ENCODE results near the gene CCDC183.
"Not testable (repeated sequence)": the region's sequence is repeated elsewhere in the genome, so short reads cannot be mapped to it uniquely, and the experiment has no call there.

The CCDC183 gene

GRCh38 chr9:136803009-136803550 is 6.9 kb downstream of the CCDC183 start:
- DNase-seq: not testable (repeated sequence)

- no peak for DNase-seq
Observed at GRCh38 chr9:136803551-136804508, 7.7 kb downstream of the CCDC183 start.

DNA sequence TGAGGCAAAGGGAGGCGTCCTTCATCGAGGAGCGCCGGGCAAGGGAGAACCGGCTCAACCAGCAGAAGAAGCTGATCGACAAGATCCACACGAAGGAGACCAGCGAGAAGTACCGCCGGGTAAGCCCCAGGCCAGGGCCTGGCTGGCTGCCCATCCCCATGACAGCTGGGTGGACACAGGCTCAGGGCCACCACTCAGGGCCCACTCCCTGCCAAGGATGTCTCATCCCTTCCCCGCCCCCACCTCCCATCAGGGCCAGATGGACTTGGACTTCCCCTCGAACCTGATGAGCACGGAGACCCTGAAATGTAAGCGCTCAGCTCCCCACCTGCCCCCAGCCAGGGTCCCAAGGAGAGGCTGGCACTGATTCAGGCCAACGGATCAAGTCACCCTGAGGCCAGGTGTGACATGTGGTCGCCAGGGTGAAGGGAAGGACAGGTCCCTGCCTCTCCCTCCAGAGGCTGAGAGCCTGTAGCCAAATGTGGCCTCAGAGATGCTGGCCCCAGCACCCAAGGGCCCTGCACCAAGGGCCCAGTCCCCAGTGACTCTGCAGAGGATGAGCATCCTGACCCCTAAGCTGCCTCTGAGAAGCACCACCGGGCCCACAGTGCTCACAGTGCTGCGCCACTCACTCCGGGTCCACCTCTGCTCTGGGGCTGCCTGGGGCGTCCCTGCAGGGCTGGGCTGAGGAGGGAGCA is 8.5 kb downstream of the CCDC183 start:
- no peak for DNase-seq

- no peak for DNase-seq
Observed at GRCh38 chr9:136805207-136805740, 9.1 kb downstream of the CCDC183 start.

DNA sequence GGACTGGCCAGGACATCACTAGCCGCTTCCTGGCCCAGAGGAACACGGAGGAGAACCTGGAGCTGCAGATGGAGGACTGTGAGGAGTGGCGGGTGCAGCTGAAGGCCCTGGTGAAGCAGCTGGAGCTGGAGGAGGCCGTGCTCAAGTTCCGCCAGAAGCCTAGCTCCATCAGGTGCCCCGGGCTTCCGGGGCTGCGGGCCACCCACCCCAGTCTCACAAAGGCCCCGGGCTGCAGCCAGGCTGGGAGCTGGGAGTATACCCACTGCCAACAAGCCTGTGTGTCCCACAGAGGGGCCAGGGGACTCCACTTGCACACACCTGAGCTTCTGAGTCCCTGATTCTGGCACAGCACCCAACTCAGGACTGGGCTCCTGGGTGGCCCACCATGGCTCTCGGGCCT is 9.9 kb downstream of the CCDC183 start:
- DNase-seq: no peak

DNA sequence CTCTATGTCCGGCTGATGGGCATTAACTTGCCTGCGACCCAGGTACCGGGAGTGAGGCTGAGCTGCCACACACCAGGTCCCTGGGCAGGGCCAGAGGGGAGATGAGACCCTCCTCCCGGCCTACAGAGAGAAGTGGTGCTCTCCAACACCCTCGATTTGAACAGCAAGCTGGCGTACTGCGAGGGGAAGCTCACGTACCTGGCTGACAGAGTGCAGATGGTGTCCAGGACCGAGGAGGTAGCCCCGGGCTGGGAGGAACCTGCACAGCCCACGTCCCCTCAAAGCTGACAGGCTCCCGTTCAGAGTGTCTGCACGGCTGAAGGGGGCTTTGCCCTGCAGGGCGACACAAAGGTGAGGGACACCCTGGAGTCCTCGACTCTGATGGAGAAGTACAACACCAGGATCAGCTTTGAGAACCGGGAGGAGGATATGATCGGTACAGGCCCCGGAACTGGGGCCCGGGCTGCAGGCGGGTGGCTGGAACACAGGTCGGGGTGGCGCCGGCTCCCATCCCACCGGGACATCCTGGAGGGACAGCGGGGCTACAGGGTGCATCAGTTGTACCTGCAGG is 10.6 kb downstream of the CCDC183 start:
- DNase-seq: no peak

DNA sequence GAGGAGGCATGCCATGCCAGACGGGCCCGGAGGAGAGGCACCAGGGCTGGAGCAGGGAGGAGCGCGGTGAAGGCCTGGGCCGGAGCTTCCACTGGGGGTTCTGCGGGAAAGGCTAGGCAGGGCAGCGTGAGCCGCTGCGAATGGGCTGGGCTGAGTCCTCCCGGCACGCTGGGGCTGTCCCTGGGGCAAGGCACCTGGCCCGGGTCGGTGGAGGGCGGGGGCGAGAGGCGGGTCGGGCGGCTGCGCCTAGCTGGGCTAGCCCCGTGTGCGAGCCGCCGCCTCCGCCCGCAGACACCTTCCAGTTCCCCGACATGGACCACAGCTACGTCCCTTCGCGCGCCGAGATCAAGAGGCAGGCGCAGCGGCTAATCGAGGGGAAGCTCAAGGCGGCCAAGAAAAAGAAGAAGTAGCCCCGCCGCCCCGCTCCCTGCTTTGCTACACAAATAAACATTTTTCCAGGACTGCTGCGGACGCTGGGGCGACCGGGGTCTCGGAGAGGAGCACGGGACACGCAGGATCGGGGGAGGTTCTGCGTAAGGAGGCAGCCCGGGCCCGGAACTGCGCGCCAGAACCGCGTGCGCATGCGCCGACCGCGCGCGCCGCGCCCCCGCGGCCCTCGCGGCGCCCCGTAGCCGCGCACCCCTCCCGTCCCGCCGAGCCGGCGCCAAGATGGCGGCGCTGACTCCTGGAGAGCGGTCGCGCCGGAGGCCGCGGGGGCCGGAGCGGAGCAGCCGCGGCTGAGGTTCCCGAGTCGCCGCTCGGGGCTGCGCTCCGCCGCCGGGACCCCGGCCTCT is 11.3 kb downstream of the CCDC183 start, which contains the start of gene RABL6:
Gene RABL6, plus strand, starts transcription at position 668 of the 794 bp plus-strand sequence. CDS start 249 bp downstream, outside the sequence.
- DNase-seq: peak; percentile 84

DNA sequence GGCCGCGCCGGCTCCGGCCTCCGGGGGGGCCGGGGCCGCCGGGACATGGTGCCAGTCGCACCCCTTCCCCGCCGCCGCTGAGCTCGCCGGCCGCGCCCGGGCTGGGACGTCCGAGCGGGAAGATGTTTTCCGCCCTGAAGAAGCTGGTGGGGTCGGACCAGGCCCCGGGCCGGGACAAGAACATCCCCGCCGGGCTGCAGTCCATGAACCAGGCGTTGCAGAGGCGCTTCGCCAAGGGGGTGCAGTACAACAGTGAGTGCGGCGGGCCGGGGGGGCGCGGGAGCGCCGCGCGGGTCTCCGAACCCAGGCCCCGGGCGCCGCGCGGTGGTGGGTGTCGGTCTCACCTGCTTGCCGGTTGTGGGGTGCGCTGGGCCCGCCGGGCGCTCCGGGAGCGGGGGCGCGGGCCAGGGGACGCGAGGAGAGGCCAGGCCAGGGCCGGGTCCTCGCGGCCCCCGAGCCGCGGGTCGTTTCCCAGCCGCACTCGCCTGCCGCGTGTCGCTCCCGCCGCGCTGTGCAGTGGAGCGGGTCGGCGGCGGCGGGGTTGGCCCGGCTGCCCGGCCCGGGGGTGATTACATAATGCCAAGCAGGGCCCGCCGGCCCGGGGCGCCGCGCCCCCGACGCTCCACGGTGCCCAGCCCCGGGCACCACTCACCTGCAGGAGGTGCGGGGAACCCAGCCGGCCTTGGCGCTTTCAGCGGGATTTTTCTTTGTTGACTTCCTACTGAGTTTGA is 12.1 kb downstream of the CCDC183 start:
- DNase-seq: peak; percentile 52

GRCh38 chr9:136808806-136809158 is 12.6 kb downstream of the CCDC183 start:
- no peak for DNase-seq

- no peak for DNase-seq
Observed at GRCh38 chr9:136814725-136815421, 18.7 kb downstream of the CCDC183 start.

GRCh38 chr9:136815422-136815782 is 19.3 kb downstream of the CCDC183 start:
- DNase-seq: no peak

GRCh38 chr9:136820971-136821825 is 25.1 kb downstream of the CCDC183 start:
- DNase-seq: no peak

DNA sequence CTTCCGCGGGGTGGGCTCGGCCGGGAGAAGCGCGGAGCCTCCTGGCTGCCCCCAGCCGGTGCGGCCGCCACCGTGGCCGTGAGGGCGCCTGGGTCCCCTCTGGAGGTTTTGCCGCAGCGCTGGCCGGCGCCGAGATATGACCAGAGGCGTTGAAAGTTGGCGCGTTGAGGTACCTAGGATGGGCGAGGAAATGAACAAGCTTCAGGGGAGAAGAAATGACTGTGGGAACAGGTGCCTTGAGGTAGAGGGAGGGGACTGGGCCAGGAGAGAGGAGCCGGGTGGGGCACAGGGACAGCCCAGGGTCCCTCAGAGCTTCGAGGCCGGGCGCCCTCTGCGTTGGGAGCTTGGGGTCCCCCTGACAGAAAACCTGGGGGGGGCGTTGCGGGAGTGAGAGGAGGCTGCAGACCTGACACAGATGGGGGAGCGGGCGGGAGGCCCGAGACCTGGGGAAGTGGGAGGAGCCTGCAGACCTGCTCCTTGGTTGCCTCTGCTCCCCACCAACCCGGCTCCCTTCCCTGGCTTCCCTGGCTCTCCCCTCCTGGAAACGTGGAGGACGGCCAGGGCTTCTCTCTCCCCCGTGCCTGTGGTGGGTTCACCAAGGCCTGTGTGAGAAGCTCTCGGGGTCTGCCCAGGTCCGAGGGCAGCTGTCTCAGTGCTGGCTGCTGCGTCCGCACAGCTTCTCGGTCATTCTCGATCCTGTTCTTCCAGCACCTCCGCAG is 25.8 kb downstream of the CCDC183 start:
- no peak for DNase-seq

DNA sequence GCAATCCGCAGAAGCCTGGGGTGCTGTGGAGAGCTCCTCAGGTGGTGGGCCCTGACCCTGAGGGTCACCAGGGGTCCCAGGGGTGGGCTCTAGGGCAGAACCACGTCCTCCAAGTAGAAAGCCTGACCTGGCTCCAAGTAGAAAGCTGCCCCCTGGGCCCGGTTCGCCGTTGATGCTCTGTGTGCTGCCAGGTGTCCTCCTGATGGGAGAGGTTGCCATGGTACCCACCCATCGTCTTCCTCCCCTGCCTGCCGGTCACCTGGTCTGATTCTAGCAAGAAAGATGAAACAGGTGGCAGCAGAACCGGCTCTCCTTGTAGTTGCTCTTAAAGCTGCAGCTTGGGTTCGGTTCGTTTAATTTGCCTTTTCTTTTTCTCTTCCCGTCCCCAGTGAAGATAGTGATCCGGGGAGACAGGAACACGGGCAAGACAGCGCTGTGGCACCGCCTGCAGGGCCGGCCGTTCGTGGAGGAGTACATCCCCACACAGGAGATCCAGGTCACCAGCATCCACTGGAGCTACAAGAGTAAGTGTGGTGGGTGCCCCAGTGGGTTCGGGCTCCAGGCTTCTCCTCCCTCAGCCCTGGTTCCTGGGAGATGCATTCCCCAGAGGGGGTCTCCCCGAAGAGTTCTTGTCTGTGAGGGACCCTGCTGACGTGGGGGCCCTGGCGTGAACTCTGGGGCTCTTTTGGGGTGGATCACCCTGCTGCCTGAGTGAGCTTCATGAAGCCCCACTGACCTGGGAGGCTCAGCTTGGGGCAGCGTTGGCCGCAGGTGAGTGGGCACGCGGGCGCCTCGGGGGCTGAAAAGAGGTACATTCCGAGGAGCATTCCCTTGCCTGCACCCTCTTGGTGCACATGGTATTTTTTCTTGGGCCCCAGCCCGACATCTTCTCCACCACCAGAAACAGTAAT is 27.3 kb downstream of the CCDC183 start:
- DNase-seq: no peak

DNA sequence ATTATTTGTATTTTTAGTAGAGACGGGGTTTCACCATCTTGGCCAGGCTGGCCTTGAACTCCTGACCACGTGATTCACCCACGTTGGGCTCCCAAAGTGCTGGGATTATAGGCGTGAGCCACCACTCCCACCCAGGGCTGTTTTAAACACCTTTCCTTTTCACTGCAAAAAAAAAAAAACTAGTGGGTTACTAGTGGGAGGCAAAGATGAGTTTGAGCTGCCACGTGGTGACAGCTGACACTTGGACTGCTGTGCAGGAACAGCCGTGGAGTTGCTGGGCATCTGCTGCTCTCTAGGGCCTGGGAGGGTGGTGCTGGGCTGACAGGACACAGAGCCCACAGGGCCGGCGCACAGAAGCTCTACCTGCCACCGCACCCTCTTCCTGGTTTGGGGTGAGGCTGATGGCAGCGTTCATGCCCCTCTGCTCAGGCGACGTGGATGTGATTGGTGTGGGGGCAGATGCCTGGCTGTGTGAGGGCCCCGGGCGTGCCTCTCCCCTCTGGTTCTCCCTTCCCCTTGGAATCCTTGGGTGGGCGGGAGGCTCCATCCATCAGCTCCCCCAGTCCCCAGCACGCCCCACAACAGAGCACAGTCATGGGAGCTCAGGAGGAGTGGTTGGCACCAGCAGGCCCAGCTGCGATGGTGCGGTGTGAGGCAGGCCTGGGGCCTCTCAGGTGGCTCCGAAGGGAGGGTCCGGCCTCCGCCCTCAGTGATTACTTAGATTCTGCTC is 28.5 kb downstream of the CCDC183 start:
- DNase-seq: no peak

DNA sequence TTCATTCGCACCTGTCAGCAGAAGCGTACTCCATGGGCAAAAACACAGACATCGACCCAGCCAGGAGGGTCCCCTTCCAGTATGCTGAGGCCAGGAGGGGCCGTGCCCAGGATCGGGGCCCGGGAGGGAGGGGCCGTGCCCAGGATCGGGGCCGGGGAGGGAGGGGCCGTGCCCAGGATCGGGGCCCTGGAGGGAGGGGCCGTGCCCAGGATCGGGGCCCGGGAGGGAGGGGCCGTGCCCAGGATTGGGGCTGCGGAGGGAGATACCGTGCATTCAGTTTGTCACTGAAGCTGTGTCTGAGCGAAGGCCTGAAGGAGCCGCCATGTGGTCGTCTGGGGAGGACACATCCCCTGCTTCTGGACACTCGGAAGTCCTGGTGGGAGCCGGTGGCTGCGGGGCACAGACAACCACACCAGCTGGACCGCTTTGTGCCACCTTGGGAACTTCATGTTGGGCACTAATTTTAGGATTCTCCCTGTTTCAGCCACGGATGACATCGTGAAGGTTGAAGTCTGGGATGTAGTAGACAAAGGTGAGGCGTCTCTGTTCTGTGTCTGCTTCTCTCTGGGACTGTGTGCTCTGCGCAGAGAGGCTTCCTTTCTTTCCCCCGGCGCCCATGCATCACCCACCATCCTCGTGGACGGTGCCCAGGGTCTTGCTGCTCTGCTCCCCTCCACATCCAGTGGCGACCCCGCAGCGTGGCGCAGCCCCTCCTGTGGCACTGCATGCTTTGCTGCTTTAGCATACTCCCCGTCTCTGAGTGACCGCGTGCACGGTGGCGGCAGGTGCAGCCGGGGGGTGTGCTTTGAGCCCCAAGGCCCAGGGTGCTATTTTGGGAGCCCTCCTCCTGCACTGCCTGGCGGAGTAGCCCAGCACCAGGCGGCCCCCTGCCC is 29.4 kb downstream of the CCDC183 start:
- DNase-seq: no peak

Data from CD4-positive, alpha-beta T cell treated with Interleukin-17A for 1 hour (primary cell).